OCI-LY3 (cell line): ENCODE results near the gene WIPF3.

ENCODE experiments used
- H2AFZ ChIP-seq: fragments of 200-600, 300-600 bp; shearing (Covaris generic); 2 replicates; pipeline ENCODE4 v1.6.0; 2014; ENCODE audit warnings: antibody characterized with exemption, low read depth, low read length
- H3K27ac ChIP-seq: fragments of 200-600, 300-600 bp; sonication (generic); 2 replicates; pipeline ENCODE4 v1.5.1; 2014; ENCODE audit warnings: mild to moderate bottlenecking, low read length, moderate library complexity, mixed read lengths
- H3K27me3 ChIP-seq: fragments of 200-600, 300-600 bp; sonication (generic); 2 replicates; pipeline ENCODE4 v1.6.1; 2014; ENCODE audit warnings: low read depth, low read length, mixed read lengths
- H3K36me3 ChIP-seq: fragments of 200-600, 300-600 bp; sonication (generic); replicated peaks from 2 replicates; pipeline ENCODE3; 2014; ENCODE audit warnings: low read depth, low read length, mixed read lengths
- H3K4me1 ChIP-seq: fragments of 300-600, 200-600 bp; sonication (generic); 2 replicates; pipeline ENCODE4 v1.6.1; 2014; ENCODE audit warnings: low read length, mixed read lengths
- H3K4me2 ChIP-seq: fragments of 200-600, 300-600 bp; sonication (generic); 2 replicates; pipeline ENCODE4 v1.6.1; 2014; ENCODE audit warnings: low read length, mixed read lengths
- H3K4me3 ChIP-seq: fragments of 300-600, 200-600 bp; sonication (generic); 2 replicates; pipeline ENCODE4 v1.5.1; 2014; ENCODE audit warnings: antibody characterized with exemption, mild to moderate bottlenecking, low read length, moderate library complexity
- H3K79me2 ChIP-seq: fragments of 300-600, 200-600 bp; shearing (Covaris generic); 2 replicates; pipeline ENCODE4 v1.6.1; 2014; ENCODE audit warnings: mild to moderate bottlenecking, low read length, mixed read lengths
- H3K9ac ChIP-seq: fragments of 300-600, 200-600 bp; shearing (Covaris generic); 2 replicates; pipeline ENCODE4 v1.6.0; 2014; ENCODE audit warnings: mild to moderate bottlenecking, low read length, moderate library complexity
- H3K9me3 ChIP-seq: fragments of 200-600, 300-600 bp; shearing (Covaris generic); 2 replicates; pipeline ENCODE4 v1.6.1; 2014; ENCODE audit warnings: low read length, mixed read lengths; ENCODE audit not compliant: insufficient read depth
- H4K20me1 ChIP-seq: fragments of 200-600, 300-600 bp; sonication (generic); 2 replicates; pipeline ENCODE4 v1.6.1; 2016; ENCODE audit warnings: low read length, mixed read lengths; ENCODE audit not compliant: insufficient read depth
- CTCF ChIP-seq: fragments of 200-600, 300-600 bp; sonication (generic); IDR thresholded peaks from 2 replicates; pipeline ENCODE4 v1.5.1; 2014; ENCODE audit warnings: antibody characterized with exemption, low read length, low read depth
- EZH2phosphoT487 ChIP-seq: fragments of 200-600 bp; shearing (Covaris generic); IDR thresholded peaks from 2 replicates; pipeline ENCODE4 v1.6.1; 2018; ENCODE audit warnings: antibody characterized with exemption, mixed run types, low read depth

The WIPF3 gene

GRCh38 chr7:29847916-29848315 lies 41.6 kb downstream of the WIPF3 start:
- no peak overlapping the region for H2AFZ ChIP-seq
- no peak overlapping the region for H3K9ac ChIP-seq
- H3K27ac ChIP-seq = no peak overlapping the region
- TF ChIP-seq EZH2phosphoT487 (no peak), CTCF (no peak)
- H3K4me3 ChIP-seq = no peak overlapping the region
- no peaks in the 10 kb centered on the region for H3K4me1 ChIP-seq
- H3K79me2 ChIP-seq = no peaks in the 10 kb centered on the region
- H3K4me2 ChIP-seq = no peak overlapping the region
- H3K9me3 ChIP-seq = no peaks in the 10 kb centered on the region
- H3K27me3 ChIP-seq = peaks cover 11% of the 10 kb centered on the region; the same call in 1 of the 2 replicates
- H4K20me1 ChIP-seq = no peaks in the 10 kb centered on the region
- H3K36me3 ChIP-seq = no peaks in the 10 kb centered on the region

- Histone ChIP-seq H3K4me1 (no peaks in the 10 kb centered on the region), H3K79me2 (no peaks in the 10 kb centered on the region), H3K9ac (no peak overlapping the region), H4K20me1 (no peaks in the 10 kb centered on the region), H3K4me3 (no peak overlapping the region), H3K9me3 (no peaks in the 10 kb centered on the region), H2AFZ (no peak overlapping the region), H3K36me3 (no peaks in the 10 kb centered on the region), H3K27me3 (peaks cover 11% of the 10 kb centered on the region; the same call in 1 of the 2 replicates), H3K4me2 (no peak overlapping the region), H3K27ac (no peak overlapping the region)
- no peak for TF ChIP-seq CTCF
- no peak for TF ChIP-seq EZH2phosphoT487
Observed at GRCh38 chr7:29848941-29849340, 42.6 kb downstream of the WIPF3 start.

- H3K4me3 ChIP-seq = no peak overlapping the region
- no peak for TF ChIP-seq EZH2phosphoT487
- TF ChIP-seq CTCF = no peak
- no peak overlapping the region for H3K4me2 ChIP-seq
- no peak overlapping the region for H3K27ac ChIP-seq
- no peak overlapping the region for H2AFZ ChIP-seq
- no peaks in the 10 kb centered on the region for H4K20me1 ChIP-seq
- H3K9me3 ChIP-seq = no peaks in the 10 kb centered on the region
- H3K4me1 ChIP-seq = no peaks in the 10 kb centered on the region
- no peaks in the 10 kb centered on the region for H3K36me3 ChIP-seq
- no peak overlapping the region for H3K9ac ChIP-seq
- peaks cover 18% of the 10 kb centered on the region; the same call in 1 of the 2 replicates for H3K27me3 ChIP-seq
- H3K79me2 ChIP-seq = no peaks in the 10 kb centered on the region
Observed at GRCh38 chr7:29851487-29851886, 45.2 kb downstream of the WIPF3 start.

GRCh38 chr7:29852457-29852856 lies 46.1 kb downstream of the WIPF3 start:
- no peak overlapping the region for H3K4me3 ChIP-seq
- TF ChIP-seq CTCF = no peak
- TF ChIP-seq EZH2phosphoT487 = no peak
- no peaks in the 10 kb centered on the region for H4K20me1 ChIP-seq
- no peak overlapping the region for H2AFZ ChIP-seq
- no peak overlapping the region for H3K4me2 ChIP-seq
- no peaks in the 10 kb centered on the region for H3K79me2 ChIP-seq
- H3K36me3 ChIP-seq = no peaks in the 10 kb centered on the region
- H3K9ac ChIP-seq = no peak overlapping the region
- 0 out of 2 replicates have a peak, but pooled peaks cover 15% of the 10 kb centered on the region for H3K27me3 ChIP-seq
- no peak overlapping the region for H3K27ac ChIP-seq
- H3K4me1 ChIP-seq = no peaks in the 10 kb centered on the region
- no peaks in the 10 kb centered on the region for H3K9me3 ChIP-seq
